ENCODE results near the gene PIP4P1. TPM values are rescaled to one million over a fixed set of nuclear protein-coding genes. Genes with fewer than 3 reads are reported as not detected.
A peak's percentile ranks its signal among the peaks of the same experiment; 100 is the strongest.

The PIP4P1 gene
- total and polyA plus RNA-seq, 2 of the 13 experiments (the other 11 are each of a cell fraction or from before 2014, with no cell fraction given) = 33.4 to 47.0 TPM

- TF ChIP-seq, protein P1, sequence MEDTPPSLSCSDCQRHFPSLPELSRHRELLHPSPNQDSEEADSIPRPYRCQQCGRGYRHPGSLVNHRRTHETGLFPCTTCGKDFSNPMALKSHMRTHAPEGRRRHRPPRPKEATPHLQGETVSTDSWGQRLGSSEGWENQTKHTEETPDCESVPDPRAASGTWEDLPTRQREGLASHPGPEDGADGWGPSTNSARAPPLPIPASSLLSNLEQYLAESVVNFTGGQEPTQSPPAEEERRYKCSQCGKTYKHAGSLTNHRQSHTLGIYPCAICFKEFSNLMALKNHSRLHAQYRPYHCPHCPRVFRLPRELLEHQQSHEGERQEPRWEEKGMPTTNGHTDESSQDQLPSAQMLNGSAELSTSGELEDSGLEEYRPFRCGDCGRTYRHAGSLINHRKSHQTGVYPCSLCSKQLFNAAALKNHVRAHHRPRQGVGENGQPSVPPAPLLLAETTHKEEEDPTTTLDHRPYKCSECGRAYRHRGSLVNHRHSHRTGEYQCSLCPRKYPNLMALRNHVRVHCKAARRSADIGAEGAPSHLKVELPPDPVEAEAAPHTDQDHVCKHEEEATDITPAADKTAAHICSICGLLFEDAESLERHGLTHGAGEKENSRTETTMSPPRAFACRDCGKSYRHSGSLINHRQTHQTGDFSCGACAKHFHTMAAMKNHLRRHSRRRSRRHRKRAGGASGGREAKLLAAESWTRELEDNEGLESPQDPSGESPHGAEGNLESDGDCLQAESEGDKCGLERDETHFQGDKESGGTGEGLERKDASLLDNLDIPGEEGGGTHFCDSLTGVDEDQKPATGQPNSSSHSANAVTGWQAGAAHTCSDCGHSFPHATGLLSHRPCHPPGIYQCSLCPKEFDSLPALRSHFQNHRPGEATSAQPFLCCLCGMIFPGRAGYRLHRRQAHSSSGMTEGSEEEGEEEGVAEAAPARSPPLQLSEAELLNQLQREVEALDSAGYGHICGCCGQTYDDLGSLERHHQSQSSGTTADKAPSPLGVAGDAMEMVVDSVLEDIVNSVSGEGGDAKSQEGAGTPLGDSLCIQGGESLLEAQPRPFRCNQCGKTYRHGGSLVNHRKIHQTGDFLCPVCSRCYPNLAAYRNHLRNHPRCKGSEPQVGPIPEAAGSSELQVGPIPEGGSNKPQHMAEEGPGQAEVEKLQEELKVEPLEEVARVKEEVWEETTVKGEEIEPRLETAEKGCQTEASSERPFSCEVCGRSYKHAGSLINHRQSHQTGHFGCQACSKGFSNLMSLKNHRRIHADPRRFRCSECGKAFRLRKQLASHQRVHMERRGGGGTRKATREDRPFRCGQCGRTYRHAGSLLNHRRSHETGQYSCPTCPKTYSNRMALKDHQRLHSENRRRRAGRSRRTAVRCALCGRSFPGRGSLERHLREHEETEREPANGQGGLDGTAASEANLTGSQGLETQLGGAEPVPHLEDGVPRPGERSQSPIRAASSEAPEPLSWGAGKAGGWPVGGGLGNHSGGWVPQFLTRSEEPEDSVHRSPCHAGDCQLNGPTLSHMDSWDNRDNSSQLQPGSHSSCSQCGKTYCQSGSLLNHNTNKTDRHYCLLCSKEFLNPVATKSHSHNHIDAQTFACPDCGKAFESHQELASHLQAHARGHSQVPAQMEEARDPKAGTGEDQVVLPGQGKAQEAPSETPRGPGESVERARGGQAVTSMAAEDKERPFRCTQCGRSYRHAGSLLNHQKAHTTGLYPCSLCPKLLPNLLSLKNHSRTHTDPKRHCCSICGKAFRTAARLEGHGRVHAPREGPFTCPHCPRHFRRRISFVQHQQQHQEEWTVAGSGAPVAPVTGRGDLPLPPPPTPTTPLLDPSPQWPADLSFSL (CRISPR knock-in tag; IDR thresholded peaks at IDR 0.05) = no peak
- TF ChIP-seq SAP130 (CRISPR knock-in tag; IDR thresholded peaks at IDR 0.05; ENCODE audit: low read depth) (peak; percentile 66), ONECUT2 (CRISPR knock-in tag; IDR thresholded peaks at IDR 0.05) (0 out of 2 replicates have a peak, but pooled peaks have one; percentile 33), ZNF878 (CRISPR knock-in tag; IDR thresholded peaks at IDR 0.05) (0 out of 2 replicates have a peak, but pooled peaks have one; percentile 55), NKX3-1 (CRISPR knock-in tag; IDR thresholded peaks at IDR 0.05) (peak; percentile 56), SIX4 (CRISPR knock-in tag; IDR thresholded peaks at IDR 0.05) (no peak), TAF1 (CRISPR knock-in tag; IDR thresholded peaks at IDR 0.05) (peak; percentile 8; the same call in 1 of the 2 replicates), MEIS2 (CRISPR knock-in tag; IDR thresholded peaks at IDR 0.05) (no peak), ATF7-NPFF (CRISPR knock-in tag; IDR thresholded peaks at IDR 0.05; ENCODE audit: low read depth) (peak; percentile 21; the same call in 1 of the 2 replicates), ZNF510 (CRISPR knock-in tag; IDR thresholded peaks at IDR 0.05; ENCODE audit: low read depth) (0 out of 2 replicates have a peak, but pooled peaks have one; percentile 9), ZSCAN20 (CRISPR knock-in tag; IDR thresholded peaks at IDR 0.05; ENCODE audit: borderline replicate concordance) (0 out of 2 replicates have a peak, but pooled peaks have one; percentile 16), CHD2 (IDR thresholded peaks at IDR 0.05; ENCODE audit: low read depth, low read length) (peak; percentile 89), ZNF501 (CRISPR knock-in tag; IDR thresholded peaks at IDR 0.05) (peak; percentile 37), SAFB2 (CRISPR knock-in tag; IDR thresholded peaks at IDR 0.05; ENCODE audit: borderline replicate concordance, low read depth) (0 out of 2 replicates have a peak, but pooled peaks have one; percentile 15), ISX (CRISPR knock-in tag; conservative IDR thresholded peaks at IDR 0.05) (0 out of 2 replicates have a peak, but pooled peaks have one; percentile 40), ZNF20 (CRISPR knock-in tag; IDR thresholded peaks at IDR 0.05) (no peak; the same call in 1 of the 2 replicates)
- TF ChIP-seq, protein P2, sequence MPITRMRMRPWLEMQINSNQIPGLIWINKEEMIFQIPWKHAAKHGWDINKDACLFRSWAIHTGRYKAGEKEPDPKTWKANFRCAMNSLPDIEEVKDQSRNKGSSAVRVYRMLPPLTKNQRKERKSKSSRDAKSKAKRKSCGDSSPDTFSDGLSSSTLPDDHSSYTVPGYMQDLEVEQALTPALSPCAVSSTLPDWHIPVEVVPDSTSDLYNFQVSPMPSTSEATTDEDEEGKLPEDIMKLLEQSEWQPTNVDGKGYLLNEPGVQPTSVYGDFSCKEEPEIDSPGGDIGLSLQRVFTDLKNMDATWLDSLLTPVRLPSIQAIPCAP (CRISPR knock-in tag; IDR thresholded peaks at IDR 0.05; ENCODE audit: low read depth) = 0 out of 2 replicates have a peak, but pooled peaks have one; percentile 51
Measured at GRCh38 chr14:20455355-20456300, 5.6 kb downstream of the PIP4P1 start (continued).
